DND-41 (cell line): ENCODE measurements around the gene TBPL1.

Experiments used
- EZH2 ChIP-seq: IDR thresholded peaks from 3 replicates; pipeline ENCODE4 v1.6.1; 2012; ENCODE audit warnings: borderline replicate concordance, low read depth, mild to moderate bottlenecking, moderate library complexity, low read length, inconsistent platforms; ENCODE audit not compliant: severe bottlenecking
- TF ChIP-seq, protein P1 (sequence below): IDR thresholded peaks from 2 replicates; pipeline ENCODE4 v1.5.1; 2012; ENCODE audit warnings: borderline replicate concordance, low read length, moderate library complexity, mild to moderate bottlenecking; ENCODE audit not compliant: poor library complexity, severe bottlenecking; ENCODE audit errors: extremely low read depth

DNA sequence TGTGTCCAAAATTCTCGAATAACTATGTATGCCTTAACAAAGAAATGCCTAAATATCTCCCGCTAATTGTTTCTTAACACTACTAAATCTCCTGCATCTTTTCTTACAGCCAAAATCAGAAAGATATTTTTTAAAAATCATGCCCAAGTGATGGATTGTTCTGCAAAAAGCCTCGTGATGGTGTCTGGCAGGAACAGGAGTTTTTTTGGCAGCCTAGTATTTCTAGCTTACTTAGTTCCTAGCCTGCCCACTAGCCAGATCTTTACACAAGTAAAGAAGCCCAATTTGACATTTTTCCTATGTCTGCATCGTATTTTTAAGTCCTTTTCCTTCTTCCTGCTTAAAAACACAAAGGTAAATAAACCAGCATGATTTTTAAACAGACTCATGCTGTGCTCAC lies 67.9 kb downstream of the TBPL1 start:
- TF ChIP-seq EZH2: no peak
- TF ChIP-seq, protein P1, sequence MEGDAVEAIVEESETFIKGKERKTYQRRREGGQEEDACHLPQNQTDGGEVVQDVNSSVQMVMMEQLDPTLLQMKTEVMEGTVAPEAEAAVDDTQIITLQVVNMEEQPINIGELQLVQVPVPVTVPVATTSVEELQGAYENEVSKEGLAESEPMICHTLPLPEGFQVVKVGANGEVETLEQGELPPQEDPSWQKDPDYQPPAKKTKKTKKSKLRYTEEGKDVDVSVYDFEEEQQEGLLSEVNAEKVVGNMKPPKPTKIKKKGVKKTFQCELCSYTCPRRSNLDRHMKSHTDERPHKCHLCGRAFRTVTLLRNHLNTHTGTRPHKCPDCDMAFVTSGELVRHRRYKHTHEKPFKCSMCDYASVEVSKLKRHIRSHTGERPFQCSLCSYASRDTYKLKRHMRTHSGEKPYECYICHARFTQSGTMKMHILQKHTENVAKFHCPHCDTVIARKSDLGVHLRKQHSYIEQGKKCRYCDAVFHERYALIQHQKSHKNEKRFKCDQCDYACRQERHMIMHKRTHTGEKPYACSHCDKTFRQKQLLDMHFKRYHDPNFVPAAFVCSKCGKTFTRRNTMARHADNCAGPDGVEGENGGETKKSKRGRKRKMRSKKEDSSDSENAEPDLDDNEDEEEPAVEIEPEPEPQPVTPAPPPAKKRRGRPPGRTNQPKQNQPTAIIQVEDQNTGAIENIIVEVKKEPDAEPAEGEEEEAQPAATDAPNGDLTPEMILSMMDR: no peak
